Vagina (tissue), 2 donors: ENCODE measurements around the gene POLR3B. TPM values are rescaled to one million over a fixed set of nuclear protein-coding genes. Genes with fewer than 3 reads are reported as not detected.

Experiments used
- DNase-seq, 2 donors: peaks; one replicate each; pipeline ENCODE4 v3.0.0-alpha.2; 2017; ENCODE audit errors: extremely low spot score in 2 of 2
- H3K27ac ChIP-seq: fragments of 200-600 bp; sonication (generic); one replicate; pipeline ENCODE4 v1.5.1; 2019
- H3K27me3 ChIP-seq: fragments of 200-600 bp; sonication (generic); one replicate; pipeline ENCODE4 v1.5.1; 2019
- H3K36me3 ChIP-seq, 2 donors: fragments of 200-600 bp; sonication (generic); one replicate each; pipeline ENCODE4 v1.5.1; 2017 to 2019
- H3K4me1 ChIP-seq: fragments of 200-600 bp; sonication (generic); one replicate; pipeline ENCODE4 v1.5.1; 2019
- H3K4me3 ChIP-seq, 2 donors: fragments of 200-600 bp; sonication (generic); 1 replicate in 1 of 2; 2 replicates in 1 of 2; pipeline ENCODE4 v1.5.1; 2016 to 2019
- H3K9me3 ChIP-seq: fragments of 200-600 bp; sonication (generic); one replicate; pipeline ENCODE4 v1.5.1; 2019
- POLR2A ChIP-seq, 2 donors: fragments of 450-650 bp; IDR thresholded peaks; one replicate each; pipeline ENCODE4 v1.6.1; 2017; ENCODE audit warnings: antibody characterized with exemption in 2 of 2, mild to moderate bottlenecking in 2 of 2, moderate library complexity in 2 of 2
- POLR2AphosphoS5 ChIP-seq, 2 donors: sonication (generic); formaldehyde crosslinking; IDR thresholded peaks; one replicate each; pipeline ENCODE4 v1.9.0; 2017; ENCODE audit warnings: antibody characterized with exemption in 2 of 2, mild to moderate bottlenecking in 2 of 2, low read depth in 1 of 2; ENCODE audit not compliant: insufficient read depth in 1 of 2
- intact Hi-C: fragments of 100-400 bp; cut with DNase I; formaldehyde crosslinking; loops from one replicate; pipeline ENCODE4 v1.15.1; 2023
- total RNA-seq: library from RNA; depleted of rRNA; stranded (reverse); fragments of >200 nt; gene quantifications from one replicate; pipeline ENCODE4 v1.2.3, GENCODE V29; 2016
- TF ChIP-seq, protein P1 (sequence below), 3 experiments: fragments of 450-650 bp in 2 of 3; fragments of 200-600 bp in 1 of 3; sonication (generic) in 1 of 3; IDR thresholded peaks; one replicate each; pipeline ENCODE4 v1.5.1; 2017 to 2019; ENCODE audit warnings: antibody characterized with exemption in 3 of 3, mild to moderate bottlenecking in 2 of 3, moderate library complexity in 2 of 3

The POLR3B gene
- total RNA-seq, 1 donor from 2014 or later, result 10.1 TPM

- Histone ChIP-seq H3K27me3 (no peaks in the 10 kb centered on the region), H3K36me3 (no peaks in the 10 kb centered on the region), H3K4me1 (no peaks in the 10 kb centered on the region), H3K4me3 (no peak overlapping the region), H3K9me3 (no peaks in the 10 kb centered on the region), H3K27ac (no peak overlapping the region)
- TF ChIP-seq, protein P1, sequence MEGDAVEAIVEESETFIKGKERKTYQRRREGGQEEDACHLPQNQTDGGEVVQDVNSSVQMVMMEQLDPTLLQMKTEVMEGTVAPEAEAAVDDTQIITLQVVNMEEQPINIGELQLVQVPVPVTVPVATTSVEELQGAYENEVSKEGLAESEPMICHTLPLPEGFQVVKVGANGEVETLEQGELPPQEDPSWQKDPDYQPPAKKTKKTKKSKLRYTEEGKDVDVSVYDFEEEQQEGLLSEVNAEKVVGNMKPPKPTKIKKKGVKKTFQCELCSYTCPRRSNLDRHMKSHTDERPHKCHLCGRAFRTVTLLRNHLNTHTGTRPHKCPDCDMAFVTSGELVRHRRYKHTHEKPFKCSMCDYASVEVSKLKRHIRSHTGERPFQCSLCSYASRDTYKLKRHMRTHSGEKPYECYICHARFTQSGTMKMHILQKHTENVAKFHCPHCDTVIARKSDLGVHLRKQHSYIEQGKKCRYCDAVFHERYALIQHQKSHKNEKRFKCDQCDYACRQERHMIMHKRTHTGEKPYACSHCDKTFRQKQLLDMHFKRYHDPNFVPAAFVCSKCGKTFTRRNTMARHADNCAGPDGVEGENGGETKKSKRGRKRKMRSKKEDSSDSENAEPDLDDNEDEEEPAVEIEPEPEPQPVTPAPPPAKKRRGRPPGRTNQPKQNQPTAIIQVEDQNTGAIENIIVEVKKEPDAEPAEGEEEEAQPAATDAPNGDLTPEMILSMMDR (IDR thresholded peaks at IDR 0.05), result no peak
- TF ChIP-seq POLR2AphosphoS5 (IDR thresholded peaks at IDR 0.05; ENCODE audit: insufficient read depth in 1 of 2, low read depth in 1 of 2) (no peak), POLR2A (IDR thresholded peaks at IDR 0.05) (no peak)
- DNase-seq, result no peak
- intact Hi-C loops, result no loop called here
Observed at GRCh38 chr12:106425061-106425702, 67.6 kb downstream of the POLR3B start.

DNA sequence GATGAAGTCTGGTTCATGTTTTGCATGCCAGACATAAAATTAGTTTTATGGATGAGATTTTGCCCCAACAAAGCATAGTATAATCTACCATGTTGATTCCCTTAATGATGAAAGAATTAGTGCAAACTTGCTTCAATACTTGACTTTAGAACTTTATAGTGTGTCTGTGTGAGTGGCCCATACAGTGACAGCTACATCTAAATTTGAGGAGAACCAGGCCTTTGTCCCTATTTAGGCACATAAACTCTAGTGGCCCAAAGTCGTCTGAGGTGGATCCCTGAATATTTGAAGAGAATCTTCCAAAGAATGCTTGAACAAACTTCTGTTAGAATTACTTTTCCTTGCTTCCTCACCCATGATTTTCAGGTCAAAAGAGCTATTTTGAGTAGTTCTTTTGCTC, 70.4 kb downstream of the POLR3B start:
- Histone ChIP-seq H3K27me3 (no peaks in the 10 kb centered on the region), H3K4me1 (no peaks in the 10 kb centered on the region), H3K36me3 (peaks cover 0 to 1% of the 10 kb centered on the region in 2 donors), H3K9me3 (no peaks in the 10 kb centered on the region), H3K4me3 (no peak overlapping the region), H3K27ac (no peak overlapping the region)
- DNase-seq, result no peak
- intact Hi-C loops, result no loop called here
- TF ChIP-seq POLR2AphosphoS5 (IDR thresholded peaks at IDR 0.05; ENCODE audit: insufficient read depth in 1 of 2, low read depth in 1 of 2) (no peak), POLR2A (IDR thresholded peaks at IDR 0.05) (no peak)
- TF ChIP-seq, protein P1 (IDR thresholded peaks at IDR 0.05), result no peak

- Histone ChIP-seq H3K36me3 (peaks cover 0 to 6% of the 10 kb centered on the region in 2 donors), H3K27me3 (no peaks in the 10 kb centered on the region), H3K4me3 (no peak overlapping the region), H3K27ac (no peak overlapping the region), H3K9me3 (no peaks in the 10 kb centered on the region), H3K4me1 (no peaks in the 10 kb centered on the region)
- intact Hi-C loops, result no loop called here
- no peak for DNase-seq
- TF ChIP-seq POLR2AphosphoS5 (IDR thresholded peaks at IDR 0.05; ENCODE audit: insufficient read depth in 1 of 2, low read depth in 1 of 2), result no peak
Observed at GRCh38 chr12:106428384-106428783, 70.8 kb downstream of the POLR3B start.

DNA sequence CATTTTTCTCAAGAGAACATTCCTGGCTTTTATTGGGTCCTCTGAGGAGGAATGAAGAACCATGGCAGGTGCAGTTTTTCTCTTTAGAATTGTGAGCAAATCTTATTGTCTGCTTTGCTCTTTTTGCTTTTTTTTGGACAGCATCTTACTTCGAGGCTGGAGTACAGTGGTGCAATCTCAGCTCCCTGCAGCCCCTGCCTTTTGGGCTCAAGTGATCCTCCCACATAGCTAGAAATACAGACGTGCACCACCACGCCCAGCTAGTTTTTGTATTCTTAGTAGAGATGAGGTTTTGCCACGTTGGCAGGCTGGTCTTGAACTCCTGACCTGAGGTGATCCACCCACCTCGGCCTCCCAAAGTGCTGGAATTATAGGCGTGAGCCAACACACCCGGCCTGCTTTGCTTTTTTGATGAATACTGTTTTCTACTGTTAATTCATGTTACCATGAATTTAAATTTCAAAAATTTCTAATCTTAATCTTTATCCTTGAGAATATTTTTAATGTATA, 71.5 kb downstream of the POLR3B start:
- TF ChIP-seq, protein P1 (IDR thresholded peaks at IDR 0.05), result no peak
- TF ChIP-seq POLR2AphosphoS5 (IDR thresholded peaks at IDR 0.05; ENCODE audit: insufficient read depth in 1 of 2, low read depth in 1 of 2) (no peak), POLR2A (IDR thresholded peaks at IDR 0.05) (no peak)
- intact Hi-C loops, result no loop called here
- DNase-seq, result no peak
- Histone ChIP-seq H3K27ac (no peak overlapping the region), H3K36me3 (peaks cover 0 to 13% of the 10 kb centered on the region in 2 donors), H3K4me1 (no peaks in the 10 kb centered on the region), H3K4me3 (no peak overlapping the region), H3K27me3 (no peaks in the 10 kb centered on the region), H3K9me3 (no peaks in the 10 kb centered on the region)

DNA sequence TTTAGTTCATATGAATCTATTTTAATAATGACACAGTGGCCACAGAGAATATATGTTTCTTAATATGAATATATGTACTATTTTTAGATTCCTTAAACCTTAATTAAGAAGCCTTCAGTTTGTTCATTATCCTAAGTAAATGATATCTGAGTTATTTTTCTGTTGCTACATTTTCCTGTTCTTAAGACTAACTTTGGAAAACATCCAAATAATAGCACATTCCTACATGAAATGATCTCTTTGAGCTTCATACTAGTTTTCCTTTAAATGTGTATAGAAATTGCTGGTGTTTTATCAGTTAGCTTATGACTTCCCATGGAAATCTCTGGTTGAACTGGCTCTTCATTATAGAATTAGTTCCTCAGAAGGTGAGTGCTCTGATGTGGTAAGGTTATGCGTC, 72.1 kb downstream of the POLR3B start:
- H3K36me3 ChIP-seq, result peaks cover 0 to 18% of the 10 kb centered on the region in 2 donors
- no peaks in the 10 kb centered on the region for H3K27me3 ChIP-seq
- DNase-seq, result no peak
- H3K9me3 ChIP-seq, result no peaks in the 10 kb centered on the region
- no peaks in the 10 kb centered on the region for H3K4me1 ChIP-seq
- TF ChIP-seq, protein P1 (IDR thresholded peaks at IDR 0.05), result no peak
- TF ChIP-seq POLR2A (IDR thresholded peaks at IDR 0.05), result no peak
- TF ChIP-seq POLR2AphosphoS5 (IDR thresholded peaks at IDR 0.05; ENCODE audit: insufficient read depth in 1 of 2, low read depth in 1 of 2), result no peak
- H3K4me3 ChIP-seq, result no peak overlapping the region
- intact Hi-C loops, result no loop called here
- H3K27ac ChIP-seq, result no peak overlapping the region
